Skeletal muscle tissue (tissue), 4 donors: ENCODE measurements around the gene BMPER. TPM values are rescaled to one million over a fixed set of nuclear protein-coding genes. Genes with fewer than 3 reads are reported as not detected.

Experiments
- H3K27ac ChIP-seq: one replicate; pipeline ENCODE4 v1.7.0; 2013; ENCODE audit warnings: mild to moderate bottlenecking, low read depth, low read length, inconsistent platforms
- H3K27me3 ChIP-seq, 3 donors: one replicate each; pipeline ENCODE4 v1.7.0; 2013; ENCODE audit warnings: low read length in 3 of 3; ENCODE audit not compliant: control insufficient read depth in 3 of 3, insufficient read depth in 3 of 3
- H3K36me3 ChIP-seq, 3 donors: one replicate each; pipeline ENCODE4 v1.7.0; 2013; ENCODE audit warnings: low read length in 3 of 3; ENCODE audit not compliant: control insufficient read depth in 3 of 3, insufficient read depth in 3 of 3
- H3K4me1 ChIP-seq, 3 donors: one replicate each; pipeline ENCODE4 v1.7.0; 2013; ENCODE audit warnings: low read length in 3 of 3, mild to moderate bottlenecking in 3 of 3; ENCODE audit not compliant: control insufficient read depth in 3 of 3, insufficient read depth in 3 of 3
- H3K4me3 ChIP-seq, 3 donors: one replicate each; pipeline ENCODE4 v1.7.0; 2013; ENCODE audit warnings: low read length in 3 of 3
- H3K9ac ChIP-seq, 3 donors: one replicate each; pipeline ENCODE4 v1.7.0; 2013; ENCODE audit warnings: low read length in 3 of 3, mild to moderate bottlenecking in 3 of 3, moderate library complexity in 2 of 3, low read depth in 1 of 3
- H3K9me3 ChIP-seq, 3 donors: one replicate each; pipeline ENCODE4 v1.7.0; 2013; ENCODE audit warnings: low read length in 3 of 3; ENCODE audit not compliant: control insufficient read depth in 3 of 3
- total RNA-seq: library from RNA; depleted of rRNA; stranded (reverse); fragments of >200 nt; gene quantifications from one replicate; pipeline ENCODE4 v1.2.3, GENCODE V29; 2014
- donor health status: Osteomylitis.

BMPER gene
- total RNA-seq, 1 donor from 2014 or later, result 9.4 TPM

DNA sequence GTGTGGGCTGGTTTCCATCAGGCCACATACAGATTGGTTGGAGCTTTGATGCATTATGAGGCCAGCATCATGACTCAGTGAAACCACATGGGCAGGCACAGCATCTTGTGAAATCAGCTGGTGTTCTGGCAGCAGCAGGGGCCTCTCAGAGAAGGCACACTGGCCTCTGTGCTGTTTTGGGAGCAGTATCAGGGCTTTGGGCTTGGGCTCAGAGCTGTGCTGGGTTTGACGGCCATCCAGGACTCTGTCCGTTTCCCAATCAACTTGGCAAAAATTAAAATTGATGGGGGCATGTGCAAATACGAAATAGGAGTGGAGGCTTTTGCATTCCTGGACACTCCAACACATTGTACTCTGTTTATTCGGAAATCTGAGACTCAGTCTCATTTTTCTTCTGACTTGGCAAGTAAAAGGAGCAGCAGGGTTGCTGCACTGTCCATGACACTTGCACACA lies 190.9 kb downstream of the BMPER start:
- H3K4me1 ChIP-seq, result peaks cover 12 to 20% (median 17%) of the 10 kb centered on the region in 3 donors
- H3K27ac ChIP-seq, result peak overlapping the region; percentile 76
- no peaks in the 10 kb centered on the region for H3K27me3 ChIP-seq
- H3K4me3 ChIP-seq, result no peak overlapping the region
- H3K36me3 ChIP-seq, result no peaks in the 10 kb centered on the region
- peak overlapping the region in 1 of 3 donors; percentile 33 for H3K9ac ChIP-seq
- H3K9me3 ChIP-seq, result no peaks in the 10 kb centered on the region

DNA sequence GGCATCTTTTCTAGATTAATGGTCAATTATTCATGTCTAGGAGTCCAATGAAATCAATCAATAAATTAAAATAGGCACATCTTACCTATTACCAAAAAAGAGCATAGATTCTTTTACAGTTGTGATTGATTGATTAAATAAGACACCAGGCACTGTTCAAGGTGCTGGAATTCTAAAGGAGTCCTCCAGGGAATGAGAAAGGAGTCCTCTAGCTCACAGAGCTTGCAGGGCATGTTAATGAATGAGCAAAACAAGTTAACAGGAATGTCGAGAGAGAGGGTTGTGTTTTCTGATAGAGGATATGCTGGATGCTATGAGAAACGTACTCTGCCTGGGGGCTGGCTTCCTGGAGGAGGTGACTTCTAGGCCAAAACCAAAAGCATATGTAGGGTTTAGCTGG lies 191.4 kb downstream of the BMPER start:
- no peaks in the 10 kb centered on the region for H3K9me3 ChIP-seq
- H3K36me3 ChIP-seq, result no peaks in the 10 kb centered on the region
- H3K4me1 ChIP-seq, result peaks cover 12 to 20% (median 17%) of the 10 kb centered on the region in 3 donors
- H3K27me3 ChIP-seq, result no peaks in the 10 kb centered on the region
- no peak overlapping the region for H3K4me3 ChIP-seq
- no peak overlapping the region for H3K9ac ChIP-seq
- H3K27ac ChIP-seq, result no peak overlapping the region

- H3K9me3 ChIP-seq, result no peaks in the 10 kb centered on the region
- H3K9ac ChIP-seq, result no peak overlapping the region
- no peaks in the 10 kb centered on the region for H3K36me3 ChIP-seq
- H3K27ac ChIP-seq, result no peak overlapping the region
- peaks cover 12 to 16% (median 15%) of the 10 kb centered on the region in 3 donors for H3K4me1 ChIP-seq
- no peak overlapping the region for H3K4me3 ChIP-seq
- H3K27me3 ChIP-seq, result no peaks in the 10 kb centered on the region
Observed at GRCh38 chr7:34100661-34101060, 195.3 kb downstream of the BMPER start.

GRCh38 chr7:34104115-34104514 lies 198.8 kb downstream of the BMPER start:
- H3K27me3 ChIP-seq, result no peaks in the 10 kb centered on the region
- H3K9me3 ChIP-seq, result no peaks in the 10 kb centered on the region
- no peak overlapping the region for H3K27ac ChIP-seq
- H3K4me1 ChIP-seq, result peaks cover 0 to 7% (median 3%) of the 10 kb centered on the region in 3 donors
- no peaks in the 10 kb centered on the region for H3K36me3 ChIP-seq
- H3K9ac ChIP-seq, result no peak overlapping the region
- no peak overlapping the region for H3K4me3 ChIP-seq

DNA sequence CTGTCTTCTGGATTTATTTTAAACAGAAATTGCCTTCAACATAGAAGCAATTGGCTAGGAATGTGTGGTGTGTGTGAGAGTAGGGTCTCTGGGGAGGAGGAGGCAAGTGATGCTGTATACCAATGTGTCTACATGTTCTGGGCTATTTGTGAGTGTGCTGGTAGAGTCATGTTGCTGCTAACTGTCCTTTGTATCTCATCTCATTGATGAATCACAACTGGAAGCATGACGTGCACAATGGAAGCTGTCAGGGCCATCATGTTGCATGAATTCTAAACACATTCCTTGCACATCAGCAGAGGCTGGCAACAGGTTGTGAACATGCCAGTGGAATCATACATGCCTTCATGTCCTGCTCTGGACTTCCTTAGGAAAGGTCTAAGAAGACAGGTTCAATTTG lies 199.7 kb downstream of the BMPER start:
- Histone ChIP-seq H3K36me3 (no peaks in the 10 kb centered on the region), H3K27ac (no peak overlapping the region), H3K4me1 (peaks cover 0 to 7% (median 3%) of the 10 kb centered on the region in 3 donors), H3K4me3 (no peak overlapping the region), H3K9me3 (no peaks in the 10 kb centered on the region), H3K9ac (no peak overlapping the region), H3K27me3 (no peaks in the 10 kb centered on the region)

DNA sequence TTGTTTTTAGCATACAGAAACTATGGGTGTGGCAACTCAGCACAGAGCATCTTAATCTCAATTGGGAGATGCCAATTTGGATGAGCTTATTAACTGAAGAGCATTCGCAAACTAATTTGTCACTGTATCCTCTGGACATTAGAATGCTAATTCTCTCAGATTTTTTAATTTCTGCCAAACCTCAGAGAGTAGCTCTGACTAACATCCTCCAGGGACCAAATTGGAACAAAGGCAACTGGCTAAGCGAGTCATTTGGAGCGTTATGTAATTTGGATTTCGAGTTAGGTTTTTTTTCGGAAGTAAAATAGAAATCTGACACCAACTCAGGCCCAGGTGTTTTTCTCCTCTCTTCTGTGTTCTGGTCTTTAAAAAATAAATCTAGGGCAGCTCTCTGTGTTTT lies 201.9 kb downstream of the BMPER start:
- H3K36me3 ChIP-seq, result no peaks in the 10 kb centered on the region
- H3K4me3 ChIP-seq, result no peak overlapping the region
- H3K9me3 ChIP-seq, result no peaks in the 10 kb centered on the region
- peaks cover 0 to 10% (median 3%) of the 10 kb centered on the region in 3 donors for H3K4me1 ChIP-seq
- H3K9ac ChIP-seq, result no peak overlapping the region
- H3K27ac ChIP-seq, result no peak overlapping the region
- no peaks in the 10 kb centered on the region for H3K27me3 ChIP-seq

DNA sequence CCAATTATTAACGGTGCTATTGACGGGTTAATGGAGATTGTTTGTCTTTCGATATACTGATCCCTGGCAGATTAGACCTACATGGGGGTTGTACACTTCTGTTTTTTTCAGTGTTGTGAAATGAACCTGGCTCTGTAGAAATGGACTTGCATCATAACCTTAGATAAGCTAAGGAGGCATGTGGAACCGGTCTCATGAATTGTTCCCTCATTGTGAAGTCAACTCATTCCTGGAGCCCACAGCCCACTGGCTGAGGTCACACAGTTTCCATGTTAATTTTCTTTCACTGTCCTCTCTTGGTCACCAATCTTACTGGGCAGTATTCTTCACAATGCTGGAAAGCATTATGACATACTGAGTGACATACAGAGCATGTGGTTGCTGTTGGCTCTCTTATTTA lies 202.8 kb downstream of the BMPER start:
- Histone ChIP-seq H3K4me3 (no peak overlapping the region), H3K4me1 (peaks cover 0 to 10% (median 3%) of the 10 kb centered on the region in 3 donors), H3K27me3 (no peaks in the 10 kb centered on the region), H3K9ac (no peak overlapping the region), H3K9me3 (no peaks in the 10 kb centered on the region), H3K27ac (no peak overlapping the region), H3K36me3 (no peaks in the 10 kb centered on the region)

GRCh38 chr7:34109936-34110780 lies 204.8 kb downstream of the BMPER start:
- no peaks in the 10 kb centered on the region for H3K9me3 ChIP-seq
- no peaks in the 10 kb centered on the region for H3K36me3 ChIP-seq
- no peak overlapping the region for H3K9ac ChIP-seq
- H3K4me1 ChIP-seq, result peaks cover 0 to 10% (median 3%) of the 10 kb centered on the region in 3 donors
- no peak overlapping the region for H3K4me3 ChIP-seq
- no peak overlapping the region for H3K27ac ChIP-seq
- H3K27me3 ChIP-seq, result no peaks in the 10 kb centered on the region

GRCh38 chr7:34111031-34111430 lies 205.7 kb downstream of the BMPER start:
- H3K27ac ChIP-seq, result no peak overlapping the region
- no peak overlapping the region for H3K9ac ChIP-seq
- no peak overlapping the region for H3K4me3 ChIP-seq
- no peaks in the 10 kb centered on the region for H3K27me3 ChIP-seq
- no peaks in the 10 kb centered on the region for H3K36me3 ChIP-seq
- H3K4me1 ChIP-seq, result peaks cover 0 to 10% (median 3%) of the 10 kb centered on the region in 3 donors
- H3K9me3 ChIP-seq, result peaks cover 0 to 3% (median 0%) of the 10 kb centered on the region in 3 donors

- Histone ChIP-seq H3K9me3 (peaks cover 0 to 3% (median 0%) of the 10 kb centered on the region in 3 donors), H3K4me1 (no peaks in the 10 kb centered on the region), H3K27ac (no peak overlapping the region), H3K4me3 (no peak overlapping the region), H3K27me3 (no peaks in the 10 kb centered on the region), H3K36me3 (no peaks in the 10 kb centered on the region), H3K9ac (no peak overlapping the region)
Observed at GRCh38 chr7:34115503-34115902, 210.2 kb downstream of the BMPER start.
